Panc1 (cell line): ENCODE measurements around the gene NDUFV3.
A peak's percentile ranks its signal among the peaks of the same experiment; 100 is the strongest.

Source experiments
- CTCF ChIP-seq: fragments of 450-650 bp; IDR thresholded peaks from 2 replicates; pipeline ENCODE4 v1.5.1; 2017; ENCODE audit warnings: mild to moderate bottlenecking
- POLR2AphosphoS5 ChIP-seq: IDR thresholded peaks from 2 replicates; pipeline ENCODE4 v1.6.1; 2012; ENCODE audit warnings: mild to moderate bottlenecking, low read depth, low read length, moderate library complexity
- SIN3A ChIP-seq: IDR thresholded peaks from 2 replicates; pipeline ENCODE4 v1.6.1; 2012; ENCODE audit warnings: low read depth, mild to moderate bottlenecking, low read length, moderate library complexity, borderline replicate concordance; ENCODE audit not compliant: insufficient read depth
- TCF7L2 ChIP-seq: IDR thresholded peaks from 2 replicates; pipeline ENCODE4 v1.6.1; 2011; ENCODE audit warnings: mild to moderate bottlenecking, low read depth, low read length, inconsistent platforms

- TF ChIP-seq CTCF (no peak), POLR2AphosphoS5 (no peak; the same call in 1 of the 2 replicates), TCF7L2 (no peak), SIN3A (0 out of 2 replicates have a peak, but pooled peaks have one; percentile 35)
Measured at GRCh38 chr21:42878678-42878992, 14.5 kb upstream of the NDUFV3 start.
